ENCODE measurements around the gene DDX49. TPM values are rescaled to one million over a fixed set of nuclear protein-coding genes. Genes with fewer than 3 reads are reported as not detected.

Gene DDX49
- total RNA-seq, 1 donor from 2014 or later = 54.9 TPM

GRCh38 chr19:18975011-18975410 lies 55.5 kb downstream of the DDX49 start:
- H3K27me3 Mint-ChIP-seq (ENCODE audit: low read depth) = no peaks in the 10 kb centered on the region

GRCh38 chr19:18975869-18976268 lies 56.4 kb downstream of the DDX49 start:
- peaks cover 6% of the 10 kb centered on the region for H3K4me1 Mint-ChIP-seq
- no peaks in the 10 kb centered on the region for H3K36me3 Mint-ChIP-seq (ENCODE audit: low read depth)
- no peak overlapping the region for H3K27ac Mint-ChIP-seq (ENCODE audit: unreplicated experiment)

More at GRCh38 chr19:18975011-18975410, 55.5 kb downstream of the DDX49 start:
- Mint-ChIP-seq H3K4me3 (no peak overlapping the region), H3K36me3 (ENCODE audit: low read depth) (no peaks in the 10 kb centered on the region), H3K4me1 (peaks cover 6% of the 10 kb centered on the region), H3K27ac (ENCODE audit: unreplicated experiment) (no peak overlapping the region), H3K9me3 (no peaks in the 10 kb centered on the region)
- DNase-seq (ENCODE audit: low read depth, low spot score) = no peak
- no peak for TF ChIP-seq CTCF (conservative IDR thresholded peaks at IDR 0.05)

More at GRCh38 chr19:18975869-18976268, 56.4 kb downstream of the DDX49 start:
- Mint-ChIP-seq H3K27me3 (ENCODE audit: low read depth) (no peaks in the 10 kb centered on the region), H3K4me3 (no peak overlapping the region), H3K9me3 (no peaks in the 10 kb centered on the region)
- no peak for DNase-seq (ENCODE audit: low read depth, low spot score)
- TF ChIP-seq CTCF (conservative IDR thresholded peaks at IDR 0.05) = no peak

Other genes starting within 250 kb of the DDX49 start
- gene CRTC1, start 236.0 kb upstream of the DDX49 start, total RNA-seq = 24.1 and 25.2 TPM in 2 replicates
- gene COMP, start 128.4 kb upstream of the DDX49 start, total RNA-seq = not detected in 2 replicates
- gene UPF1, start 87.8 kb upstream of the DDX49 start, total RNA-seq = 73.1 and 76.5 TPM in 2 replicates
- gene CERS1, start 23.6 kb upstream of the DDX49 start, total RNA-seq = 27.7 and 29.8 TPM in 2 replicates
- gene COPE, start 328 bp upstream of the DDX49 start, total RNA-seq = 194 and 196 TPM in 2 replicates
- gene HOMER3, start 21.5 kb downstream of the DDX49 start, total RNA-seq = 71.4 and 78.8 TPM in 2 replicates
- gene SUGP2, start 113.8 kb downstream of the DDX49 start, total RNA-seq = 149 and 160 TPM in 2 replicates
- gene ARMC6, start 113.9 kb downstream of the DDX49 start, total RNA-seq = 52.5 and 57.9 TPM in 2 replicates
- gene SLC25A42, start 144.3 kb downstream of the DDX49 start, total RNA-seq = 10.5 and 11.1 TPM in 2 replicates
- gene TMEM161A, start 218.8 kb downstream of the DDX49 start, total RNA-seq = 42.8 and 44.8 TPM in 2 replicates

Data from neural crest cell (in vitro differentiated cells).